HG02852 (cell line): Measurements from ENCODE around the gene GRIN2D.

Experiments used
- ATAC-seq: cut with Tn5 transposase; IDR thresholded peaks from one replicate; pipeline ENCODE4 v1.9.1; 2021; ENCODE audit warnings: mild to moderate bottlenecking, moderate library complexity; ENCODE audit not compliant: unreplicated experiment

Gene GRIN2D

GRCh38 chr19:48397263-48398101 lies 4.0 kb downstream of the GRIN2D start:
- ATAC-seq = no peak

GRCh38 chr19:48398102-48398374 lies 4.6 kb downstream of the GRIN2D start:
- no peak for ATAC-seq

GRCh38 chr19:48398375-48399235 lies 5.1 kb downstream of the GRIN2D start:
- peak; percentile 54 for ATAC-seq

GRCh38 chr19:48400018-48400742 lies 6.7 kb downstream of the GRIN2D start:
- no peak for ATAC-seq

- no peak for ATAC-seq
Observed at GRCh38 chr19:48401287-48401686, 7.8 kb downstream of the GRIN2D start.

GRCh38 chr19:48403606-48404005 lies 10.1 kb downstream of the GRIN2D start:
- ATAC-seq = no peak

GRCh38 chr19:48405010-48405659 lies 11.7 kb downstream of the GRIN2D start:
- no peak for ATAC-seq

GRCh38 chr19:48405850-48406249 lies 12.4 kb downstream of the GRIN2D start:
- ATAC-seq = no peak

GRCh38 chr19:48413879-48414587 lies 20.6 kb downstream of the GRIN2D start:
- ATAC-seq = no peak

GRCh38 chr19:48415395-48415794 lies 21.9 kb downstream of the GRIN2D start:
- no peak for ATAC-seq

- ATAC-seq = no peak
Observed at GRCh38 chr19:48415806-48416221, 22.3 kb downstream of the GRIN2D start.

GRCh38 chr19:48417421-48417820 lies 24.0 kb downstream of the GRIN2D start:
- ATAC-seq = no peak

- ATAC-seq = no peak
Observed at GRCh38 chr19:48418317-48419064, 25.0 kb downstream of the GRIN2D start.

GRCh38 chr19:48419158-48419920 lies 25.9 kb downstream of the GRIN2D start:
- no peak for ATAC-seq

- no peak for ATAC-seq
Observed at GRCh38 chr19:48421548-48421947, 28.1 kb downstream of the GRIN2D start.

- no peak for ATAC-seq
Observed at GRCh38 chr19:48424694-48425219, 31.3 kb downstream of the GRIN2D start.

- no peak for ATAC-seq
Observed at GRCh38 chr19:48428670-48429069, 35.2 kb downstream of the GRIN2D start.

- no peak for ATAC-seq
Observed at GRCh38 chr19:48433337-48433736, 39.9 kb downstream of the GRIN2D start.

GRCh38 chr19:48436586-48436985 lies 43.1 kb downstream of the GRIN2D start:
- no peak for ATAC-seq
